ENCODE results near the gene PPP4R3A.

PPP4R3A gene

DNA sequence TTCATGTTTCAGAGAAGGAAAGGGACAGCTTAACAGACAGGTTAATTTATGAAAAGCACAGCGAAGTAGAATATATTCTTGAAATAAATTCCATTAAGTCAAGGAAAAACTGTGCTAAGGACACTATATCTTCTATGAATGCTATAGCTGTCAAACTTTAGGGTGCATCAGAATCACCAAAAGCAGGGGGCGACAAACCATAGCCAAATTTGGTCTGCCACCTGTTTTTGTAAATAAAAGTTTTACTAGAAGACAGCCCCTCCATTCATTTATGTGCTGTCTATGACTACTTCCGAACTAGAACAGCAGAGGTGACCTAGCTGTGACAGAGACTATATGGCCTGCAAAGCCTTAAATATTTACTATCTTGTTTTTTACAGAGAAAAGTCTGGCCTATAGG lies 25.9 kb downstream of the PPP4R3A start:
- TF ChIP-seq, protein P1, sequence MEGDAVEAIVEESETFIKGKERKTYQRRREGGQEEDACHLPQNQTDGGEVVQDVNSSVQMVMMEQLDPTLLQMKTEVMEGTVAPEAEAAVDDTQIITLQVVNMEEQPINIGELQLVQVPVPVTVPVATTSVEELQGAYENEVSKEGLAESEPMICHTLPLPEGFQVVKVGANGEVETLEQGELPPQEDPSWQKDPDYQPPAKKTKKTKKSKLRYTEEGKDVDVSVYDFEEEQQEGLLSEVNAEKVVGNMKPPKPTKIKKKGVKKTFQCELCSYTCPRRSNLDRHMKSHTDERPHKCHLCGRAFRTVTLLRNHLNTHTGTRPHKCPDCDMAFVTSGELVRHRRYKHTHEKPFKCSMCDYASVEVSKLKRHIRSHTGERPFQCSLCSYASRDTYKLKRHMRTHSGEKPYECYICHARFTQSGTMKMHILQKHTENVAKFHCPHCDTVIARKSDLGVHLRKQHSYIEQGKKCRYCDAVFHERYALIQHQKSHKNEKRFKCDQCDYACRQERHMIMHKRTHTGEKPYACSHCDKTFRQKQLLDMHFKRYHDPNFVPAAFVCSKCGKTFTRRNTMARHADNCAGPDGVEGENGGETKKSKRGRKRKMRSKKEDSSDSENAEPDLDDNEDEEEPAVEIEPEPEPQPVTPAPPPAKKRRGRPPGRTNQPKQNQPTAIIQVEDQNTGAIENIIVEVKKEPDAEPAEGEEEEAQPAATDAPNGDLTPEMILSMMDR (IDR thresholded peaks at IDR 0.05; ENCODE audit: insufficient read depth, low read length, poor library complexity, severe bottlenecking) = peak; percentile 9
- no peak for DNase-seq (ENCODE audit: extremely low read depth, insufficient read length)
- H3K4me3 ChIP-seq (replicated peaks; ENCODE audit: low read depth, low read length) = no peak overlapping the region
- peaks cover 5% of the 10 kb centered on the region for H3K36me3 ChIP-seq (ENCODE audit: control insufficient read depth, insufficient read depth, low read length)
- no peaks in the 10 kb centered on the region for H3K27me3 ChIP-seq (replicated peaks; ENCODE audit: control insufficient read depth, insufficient read depth, low read length)

DNA sequence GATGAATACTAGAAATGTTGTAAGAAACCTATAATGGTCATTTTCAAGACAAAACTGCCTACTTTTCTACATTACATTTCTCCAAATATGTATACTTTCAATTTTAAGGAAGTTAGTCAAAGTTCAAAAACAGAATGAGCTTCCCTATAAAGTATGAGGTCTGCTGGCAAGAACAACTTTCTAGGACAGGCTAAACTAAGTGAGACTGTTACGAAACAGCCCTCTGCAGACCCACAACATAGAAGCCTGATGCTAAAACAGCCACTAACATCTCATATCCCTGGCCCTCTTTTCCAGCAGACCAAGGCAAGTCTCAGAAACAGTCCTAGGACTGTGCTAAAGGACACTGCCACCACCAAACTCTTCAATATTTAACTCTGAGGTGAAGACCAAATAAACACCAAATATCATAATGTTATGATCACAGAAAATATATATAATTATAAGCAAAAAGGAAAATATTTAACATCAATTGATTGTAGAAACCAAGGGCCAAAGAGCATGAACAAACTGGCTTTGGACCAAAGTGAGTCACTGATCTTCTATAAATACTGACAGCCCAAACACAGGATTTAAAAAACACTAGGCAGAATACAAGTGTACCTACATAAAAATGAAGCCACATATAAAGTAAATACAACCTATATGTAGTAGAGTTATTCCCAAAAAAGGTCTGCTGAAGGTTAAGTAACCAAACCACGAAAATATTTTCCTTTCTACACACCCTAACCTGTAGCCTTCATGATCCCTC lies 27.7 kb downstream of the PPP4R3A start:
- H3K4me3 ChIP-seq (replicated peaks; ENCODE audit: low read depth, low read length) = no peak overlapping the region
- H3K36me3 ChIP-seq (ENCODE audit: control insufficient read depth, insufficient read depth, low read length) = peaks cover 7% of the 10 kb centered on the region
- no peak for DNase-seq (ENCODE audit: extremely low read depth, insufficient read length)
- H3K27me3 ChIP-seq (replicated peaks; ENCODE audit: control insufficient read depth, insufficient read depth, low read length) = no peaks in the 10 kb centered on the region
- TF ChIP-seq, protein P1 (IDR thresholded peaks at IDR 0.05; ENCODE audit: insufficient read depth, low read length, poor library complexity, severe bottlenecking) = no peak

DNA sequence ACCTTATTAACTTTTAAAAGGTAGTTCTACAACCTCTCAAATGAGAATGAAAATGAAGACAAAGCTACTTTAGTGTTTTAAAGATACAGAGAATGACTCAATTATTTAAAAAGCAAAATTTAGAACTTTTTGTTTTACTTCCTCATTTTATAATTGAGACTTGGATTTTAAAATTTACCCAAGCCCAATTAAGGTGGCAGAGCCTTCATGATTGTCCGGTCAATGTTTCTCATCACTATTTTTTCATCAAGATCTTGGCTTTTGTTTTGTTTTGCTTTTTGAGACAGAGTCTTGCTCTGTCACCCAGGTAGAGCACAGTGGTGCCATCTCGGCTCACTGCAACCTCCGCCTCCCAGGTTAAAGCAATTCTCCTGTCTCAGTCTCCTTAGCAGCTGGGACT lies 32.7 kb downstream of the PPP4R3A start:
- TF ChIP-seq, protein P1 (IDR thresholded peaks at IDR 0.05; ENCODE audit: insufficient read depth, low read length, poor library complexity, severe bottlenecking) = no peak
- H3K36me3 ChIP-seq (ENCODE audit: control insufficient read depth, insufficient read depth, low read length) = peaks cover 13% of the 10 kb centered on the region
- no peak for DNase-seq (ENCODE audit: extremely low read depth, insufficient read length)

DNA sequence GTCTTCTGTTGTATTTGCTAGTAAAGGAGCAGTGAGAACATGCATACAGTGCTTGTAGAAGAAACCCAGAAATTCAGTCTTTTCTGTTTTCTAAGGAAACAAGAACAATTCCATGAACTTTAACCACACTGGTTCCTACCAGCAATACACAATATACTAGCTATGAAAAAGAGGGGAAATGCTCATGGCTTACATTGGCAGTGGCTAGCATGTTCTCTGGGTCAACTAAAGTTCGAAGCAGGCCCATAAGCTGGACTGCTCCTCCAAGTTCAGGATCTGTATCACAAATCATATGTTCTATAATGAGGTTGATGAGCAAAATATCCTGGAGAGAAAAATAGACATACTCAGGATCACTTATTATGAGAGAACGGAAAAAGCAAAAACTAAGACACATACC lies 37.1 kb downstream of the PPP4R3A start:
- H3K27me3 ChIP-seq (replicated peaks; ENCODE audit: control insufficient read depth, insufficient read depth, low read length) = no peaks in the 10 kb centered on the region
- no peak overlapping the region for H3K4me3 ChIP-seq (replicated peaks; ENCODE audit: low read depth, low read length)
- TF ChIP-seq, protein P1 (IDR thresholded peaks at IDR 0.05; ENCODE audit: insufficient read depth, low read length, poor library complexity, severe bottlenecking) = no peak
- peaks cover 15% of the 10 kb centered on the region for H3K36me3 ChIP-seq (ENCODE audit: control insufficient read depth, insufficient read depth, low read length)
- no peak for DNase-seq (ENCODE audit: extremely low read depth, insufficient read length)

More for the DNA sequence above, 32.7 kb downstream of the PPP4R3A start:
- H3K27me3 ChIP-seq (replicated peaks; ENCODE audit: control insufficient read depth, insufficient read depth, low read length) = no peaks in the 10 kb centered on the region
- no peak overlapping the region for H3K4me3 ChIP-seq (replicated peaks; ENCODE audit: low read depth, low read length)

DNA sequence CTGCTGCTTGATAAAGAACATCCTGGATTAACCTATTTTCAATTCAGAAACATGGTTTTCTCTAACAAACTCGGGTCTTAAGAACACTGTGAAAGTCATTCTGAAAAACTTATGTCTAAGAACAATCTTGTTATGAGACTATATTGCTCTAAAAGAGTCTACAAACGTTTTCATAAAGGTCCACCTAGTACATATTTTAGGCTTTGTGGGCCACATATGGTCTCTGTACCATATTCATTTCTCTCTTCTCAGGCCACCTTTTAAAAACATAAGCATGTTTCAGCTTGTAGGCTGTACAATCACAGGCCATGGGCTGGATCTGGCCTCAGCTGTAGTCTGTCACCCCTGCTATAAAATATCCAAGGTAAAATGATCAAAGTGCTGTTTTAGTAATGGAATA lies 39.9 kb downstream of the PPP4R3A start:
- H3K36me3 ChIP-seq (ENCODE audit: control insufficient read depth, insufficient read depth, low read length) = peaks cover 14% of the 10 kb centered on the region
- H3K27me3 ChIP-seq (replicated peaks; ENCODE audit: control insufficient read depth, insufficient read depth, low read length) = no peaks in the 10 kb centered on the region
- no peak overlapping the region for H3K4me3 ChIP-seq (replicated peaks; ENCODE audit: low read depth, low read length)
- DNase-seq (ENCODE audit: extremely low read depth, insufficient read length) = no peak
- TF ChIP-seq, protein P1 (IDR thresholded peaks at IDR 0.05; ENCODE audit: insufficient read depth, low read length, poor library complexity, severe bottlenecking) = no peak
